ENCODE data around the gene TNKS2. TPM values are rescaled to one million over a fixed set of nuclear protein-coding genes. Genes with fewer than 3 reads are reported as not detected.

TNKS2 gene
- 41.8 and 51.1 TPM in 2 replicates for total RNA-seq

GRCh38 chr10:91797874-91798648 lies at the start of gene TNKS2:
Gene TNKS2 (plus strand): TSS chr10:91798426. CDS start chr10:91798691, 265 bp downstream.

DNA sequence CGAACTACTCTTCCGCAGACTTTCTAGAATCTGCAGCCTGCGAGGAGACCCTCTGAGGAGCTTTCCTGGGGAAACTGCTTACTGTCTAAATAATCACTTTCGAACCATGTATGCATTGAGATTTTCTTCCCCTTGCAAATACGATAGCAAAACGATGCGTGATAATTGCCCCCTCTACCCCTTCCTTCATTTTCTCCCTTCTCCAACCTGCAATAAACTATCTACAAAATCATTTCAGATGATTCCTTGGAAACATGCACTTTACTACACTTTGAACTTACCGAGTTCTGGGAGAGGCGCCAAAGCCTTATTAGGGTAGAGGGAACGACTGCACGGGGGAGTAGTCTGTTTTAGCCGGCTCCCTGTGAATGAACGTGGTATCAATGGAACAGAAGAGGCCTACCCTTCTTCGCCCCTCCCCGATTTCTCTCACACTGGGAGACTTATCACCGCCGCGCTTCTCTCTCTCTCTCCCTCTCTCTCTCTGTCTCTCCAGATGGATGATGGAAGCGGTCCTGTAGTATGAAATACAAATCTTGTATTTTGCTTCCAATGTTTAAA lies 111.0 kb downstream of the TNKS2 start, which contains the start of gene FGFBP3:
FGFBP3 (minus strand) TSS at position 370 of the 561 bp plus-strand sequence. CDS start 517 bp downstream, outside the sequence.

Small RNA genes lying within 50 kb of the gene (small RNA-seq; reads per million reads assigned to genes)
- gene AL359198.2 (ENCODE audit: low replicate concordance) (not detected), gene SRP9P1 (ENCODE audit: low replicate concordance) (0.13 reads per million)

Other genes starting within 250 kb of the TNKS2 start
- gene PPP1R3C, start 165.4 kb upstream of the TNKS2 start, total RNA-seq = 27.6 and 105 TPM in 2 replicates
- 0.29 and 0.66 TPM in 2 replicates for gene FGFBP3, start 111.1 kb downstream of the TNKS2 start, total RNA-seq
- 41.6 and 49.4 TPM in 2 replicates for gene BTAF1, start 125.3 kb downstream of the TNKS2 start, total RNA-seq